ENCODE data around the gene RAD9B.
"Not testable (repeated sequence)": the region's sequence is repeated elsewhere in the genome, so short reads cannot be mapped to it uniquely, and the experiment has no call there.

The RAD9B gene

DNA sequence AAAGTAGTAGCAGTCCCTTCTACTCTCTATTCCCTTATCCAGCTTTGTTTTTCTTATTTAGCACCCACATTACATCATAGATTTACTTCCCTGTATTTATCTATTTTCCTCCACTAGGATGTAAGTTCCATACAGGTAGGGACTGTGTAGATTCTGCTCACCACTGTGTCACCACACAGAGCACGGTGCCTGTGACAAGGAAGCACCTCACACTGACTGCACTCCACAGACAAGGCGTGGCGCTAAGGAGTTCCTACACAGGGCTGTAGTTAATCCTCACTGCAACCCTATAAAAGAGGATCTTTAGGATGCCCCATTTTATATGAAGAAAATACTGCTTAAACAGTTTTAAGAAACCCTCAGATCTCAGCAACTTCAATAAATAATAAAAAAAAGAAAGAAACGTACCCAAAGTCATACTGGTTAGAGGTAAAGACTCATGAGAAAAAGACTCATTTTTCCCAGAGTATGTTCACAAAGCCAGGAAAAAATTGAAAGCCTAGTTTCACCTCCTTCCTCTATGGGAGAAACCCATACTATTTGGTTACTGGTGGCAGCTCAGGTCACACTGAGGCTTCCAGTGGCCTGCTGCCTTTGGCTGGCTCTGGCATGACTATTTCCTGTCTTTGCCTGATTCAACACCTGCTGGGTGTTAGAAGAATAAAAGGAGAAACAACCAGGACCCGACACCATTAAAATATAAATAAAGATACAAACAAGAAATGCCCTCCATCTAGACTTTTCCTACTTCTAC is 36.9 kb downstream of the RAD9B start:
- DNase-seq (ENCODE audit: insufficient read length, low spot score) (no peak), FAIRE-seq (no peak)
- TF ChIP-seq, protein P1, sequence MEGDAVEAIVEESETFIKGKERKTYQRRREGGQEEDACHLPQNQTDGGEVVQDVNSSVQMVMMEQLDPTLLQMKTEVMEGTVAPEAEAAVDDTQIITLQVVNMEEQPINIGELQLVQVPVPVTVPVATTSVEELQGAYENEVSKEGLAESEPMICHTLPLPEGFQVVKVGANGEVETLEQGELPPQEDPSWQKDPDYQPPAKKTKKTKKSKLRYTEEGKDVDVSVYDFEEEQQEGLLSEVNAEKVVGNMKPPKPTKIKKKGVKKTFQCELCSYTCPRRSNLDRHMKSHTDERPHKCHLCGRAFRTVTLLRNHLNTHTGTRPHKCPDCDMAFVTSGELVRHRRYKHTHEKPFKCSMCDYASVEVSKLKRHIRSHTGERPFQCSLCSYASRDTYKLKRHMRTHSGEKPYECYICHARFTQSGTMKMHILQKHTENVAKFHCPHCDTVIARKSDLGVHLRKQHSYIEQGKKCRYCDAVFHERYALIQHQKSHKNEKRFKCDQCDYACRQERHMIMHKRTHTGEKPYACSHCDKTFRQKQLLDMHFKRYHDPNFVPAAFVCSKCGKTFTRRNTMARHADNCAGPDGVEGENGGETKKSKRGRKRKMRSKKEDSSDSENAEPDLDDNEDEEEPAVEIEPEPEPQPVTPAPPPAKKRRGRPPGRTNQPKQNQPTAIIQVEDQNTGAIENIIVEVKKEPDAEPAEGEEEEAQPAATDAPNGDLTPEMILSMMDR (IDR thresholded peaks at IDR 0.05; ENCODE audit: insufficient read depth, missing control alignments), result no peak

DNA sequence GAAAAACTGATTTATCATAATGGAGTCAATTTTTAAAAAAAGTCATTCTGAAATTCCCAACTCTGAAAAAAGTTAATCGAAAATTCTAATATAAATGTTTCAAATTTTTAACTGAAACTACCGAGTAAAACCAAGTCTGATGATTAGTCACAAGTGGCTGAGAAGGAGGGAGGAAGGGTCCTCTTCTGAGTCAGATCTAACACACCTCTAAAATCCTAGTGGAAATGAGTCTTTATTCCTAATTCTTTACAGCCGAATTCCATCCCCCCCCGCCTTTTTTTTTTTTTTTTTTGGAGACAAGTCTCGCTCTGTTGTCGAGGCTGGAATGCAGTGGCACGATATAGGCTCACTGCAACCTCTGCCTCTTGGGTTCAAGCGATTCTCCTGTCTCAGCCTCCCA is 37.9 kb downstream of the RAD9B start:
- DNase-seq (ENCODE audit: insufficient read length, low spot score) (no peak), FAIRE-seq (no peak)
- TF ChIP-seq, protein P1 (IDR thresholded peaks at IDR 0.05; ENCODE audit: insufficient read depth, missing control alignments), result no peak

DNA sequence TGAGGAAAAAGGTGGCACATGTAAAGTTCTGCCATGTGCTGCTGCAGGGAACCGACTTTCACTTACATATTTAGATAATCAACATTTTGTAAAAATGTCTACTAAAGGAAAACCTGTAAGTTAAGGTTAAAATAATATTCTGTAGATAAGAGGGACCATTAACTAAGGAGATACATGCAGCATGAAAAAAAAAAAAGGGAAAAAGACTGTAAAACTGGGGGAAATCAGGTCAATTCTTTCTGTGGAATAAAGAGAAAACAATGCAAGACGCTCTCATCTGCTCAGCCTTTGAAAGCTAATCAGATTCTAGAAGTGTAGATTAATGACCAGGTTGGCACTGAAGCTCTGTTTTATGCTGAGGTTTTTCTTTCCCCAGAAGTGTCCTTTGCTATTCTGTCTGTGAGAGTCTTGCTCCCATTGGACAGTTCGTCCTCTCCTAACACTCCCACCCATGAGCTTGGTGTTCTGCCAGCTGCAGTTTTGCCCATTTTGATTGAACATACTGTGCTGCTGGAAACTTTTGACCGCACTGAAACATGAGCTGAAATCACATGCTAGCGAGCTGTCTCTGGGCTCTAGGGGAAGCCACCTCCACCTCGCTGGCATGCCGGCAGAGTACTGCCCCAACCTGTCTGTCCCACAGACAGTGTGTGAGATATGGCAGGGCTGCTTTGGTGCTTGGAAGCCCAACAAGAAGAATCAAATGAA is 41.3 kb downstream of the RAD9B start:
- DNase-seq (ENCODE audit: insufficient read length, low spot score) (no peak), FAIRE-seq (no peak)
- TF ChIP-seq, protein P1 (IDR thresholded peaks at IDR 0.05; ENCODE audit: insufficient read depth, missing control alignments), result no peak

DNA sequence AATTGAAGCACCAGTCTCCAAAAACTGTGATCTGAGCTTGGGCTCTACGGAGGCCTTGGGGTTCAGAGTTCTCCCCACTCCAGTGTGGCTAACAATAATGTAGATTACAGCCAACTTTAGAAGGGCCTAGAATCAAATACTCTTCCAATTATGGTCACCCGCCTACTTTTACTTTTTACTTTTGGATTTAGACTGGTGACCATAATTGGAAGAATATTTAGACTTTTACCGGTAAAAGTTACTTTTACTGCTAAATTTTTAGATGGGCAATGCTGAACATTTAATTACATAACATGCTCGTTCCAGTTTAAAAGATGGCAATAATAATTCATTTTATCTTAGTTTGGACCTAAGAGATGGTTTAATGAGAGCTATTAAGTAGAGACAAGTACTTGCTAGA is 41.8 kb downstream of the RAD9B start:
- no peak for FAIRE-seq

DNA sequence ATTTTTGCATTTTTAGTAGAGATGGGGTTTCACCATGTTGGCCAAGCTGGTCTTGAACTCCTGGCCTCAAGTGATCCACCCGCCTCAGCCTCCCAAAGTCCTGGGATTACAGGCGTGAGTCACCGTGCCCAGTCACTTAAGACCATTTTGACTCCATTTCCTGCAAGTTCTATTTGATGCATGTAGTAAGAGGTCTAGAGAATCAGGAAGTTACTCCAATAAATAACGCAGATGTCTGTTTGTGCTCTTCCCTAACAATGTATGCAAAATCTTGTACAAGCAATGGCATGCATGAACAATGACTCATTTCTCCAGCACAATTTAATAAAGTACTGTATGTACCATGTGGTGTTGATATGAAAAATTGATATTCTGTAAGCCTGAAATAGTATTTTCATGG is 43.1 kb downstream of the RAD9B start:
- DNase-seq (ENCODE audit: insufficient read length, low spot score); FAIRE-seq: not testable (repeated sequence)

More for the DNA sequence above, 41.8 kb downstream of the RAD9B start:
- DNase-seq (ENCODE audit: insufficient read length, low spot score), result no peak
- TF ChIP-seq, protein P1 (IDR thresholded peaks at IDR 0.05; ENCODE audit: insufficient read depth, missing control alignments), result no peak

DNA sequence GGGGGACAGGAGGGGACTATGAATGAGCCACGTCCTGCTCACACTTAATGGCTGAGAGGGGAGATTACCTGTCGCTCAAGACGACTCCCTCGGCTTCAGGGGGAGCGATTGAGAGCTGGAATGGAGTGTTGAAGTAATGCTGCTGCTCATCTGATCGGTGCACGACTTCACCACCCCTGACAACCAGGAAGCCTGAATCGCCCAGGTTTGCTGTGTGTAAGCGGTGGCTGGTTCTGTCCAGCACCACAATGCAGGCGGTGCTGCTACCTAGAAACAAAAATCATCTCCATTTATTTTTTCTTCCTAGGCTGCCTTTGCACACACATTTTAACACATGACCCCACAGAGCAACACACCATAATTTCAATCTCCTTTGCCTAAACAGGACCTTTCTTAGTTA is 43.7 kb downstream of the RAD9B start:
- TF ChIP-seq, protein P1 (IDR thresholded peaks at IDR 0.05; ENCODE audit: insufficient read depth, missing control alignments), result no peak
- DNase-seq (ENCODE audit: insufficient read length, low spot score), result no peak
- FAIRE-seq, result no peak

DNA sequence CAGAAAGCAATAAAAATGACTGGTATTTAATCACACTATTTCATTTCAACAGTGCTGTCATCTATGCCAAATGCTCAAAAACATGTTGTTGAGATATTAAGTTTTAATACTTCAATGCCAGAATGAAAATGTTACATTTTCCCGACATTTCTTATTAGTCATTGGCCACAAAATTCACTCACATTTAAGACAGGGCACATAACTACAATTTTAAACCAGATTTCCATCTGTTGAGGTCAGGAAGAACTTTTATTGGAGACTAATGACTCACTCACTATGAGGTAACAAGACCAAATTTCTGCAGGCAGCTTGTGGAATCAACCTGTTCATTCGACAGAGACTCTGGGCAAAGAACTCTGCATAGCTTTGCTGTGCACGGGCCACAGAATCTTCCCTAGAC is 44.2 kb downstream of the RAD9B start:
- no peak for FAIRE-seq
- TF ChIP-seq, protein P1 (IDR thresholded peaks at IDR 0.05; ENCODE audit: insufficient read depth, missing control alignments), result no peak
- no peak for DNase-seq (ENCODE audit: insufficient read length, low spot score)

Data from D721Med (cell line).